Measurements from ENCODE around the gene CACNA1C.

Gene CACNA1C

GRCh38 chr12:2353281-2353680 is 300.5 kb downstream of the CACNA1C start:
- TF ChIP-seq CTCF (IDR thresholded peaks at IDR 0.05; ENCODE audit: extremely low read depth, missing control alignments), result no peak
- DNase-seq (ENCODE audit: low spot score), result no peak

- no peak for DNase-seq (ENCODE audit: low spot score)
- TF ChIP-seq CTCF (IDR thresholded peaks at IDR 0.05; ENCODE audit: extremely low read depth, missing control alignments), result no peak
Observed at GRCh38 chr12:2353691-2354090, 300.9 kb downstream of the CACNA1C start.

GRCh38 chr12:2354151-2354991 is 301.6 kb downstream of the CACNA1C start:
- DNase-seq (ENCODE audit: low spot score), result no peak
- TF ChIP-seq CTCF (IDR thresholded peaks at IDR 0.05; ENCODE audit: extremely low read depth, missing control alignments), result no peak

- no peak for DNase-seq (ENCODE audit: low spot score)
- no peak for TF ChIP-seq CTCF (IDR thresholded peaks at IDR 0.05; ENCODE audit: extremely low read depth, missing control alignments)
Observed at GRCh38 chr12:2355198-2355597, 302.4 kb downstream of the CACNA1C start.

GRCh38 chr12:2355604-2356003 is 302.8 kb downstream of the CACNA1C start:
- no peak for DNase-seq (ENCODE audit: low spot score)
- TF ChIP-seq CTCF (IDR thresholded peaks at IDR 0.05; ENCODE audit: extremely low read depth, missing control alignments), result no peak

GRCh38 chr12:2356601-2357125 is 303.9 kb downstream of the CACNA1C start:
- no peak for DNase-seq (ENCODE audit: low spot score)
- TF ChIP-seq CTCF (IDR thresholded peaks at IDR 0.05; ENCODE audit: extremely low read depth, missing control alignments), result no peak

- no peak for TF ChIP-seq CTCF (IDR thresholded peaks at IDR 0.05; ENCODE audit: extremely low read depth, missing control alignments)
Observed at GRCh38 chr12:2358986-2359658, 306.3 kb downstream of the CACNA1C start.

More at GRCh38 chr12:2358986-2359658, 306.3 kb downstream of the CACNA1C start:
- no peak for DNase-seq (ENCODE audit: low spot score)

All from GM20000 (cell line).